ENCODE measurements around the gene LIMS1. TPM values are rescaled to one million over a fixed set of nuclear protein-coding genes. Genes with fewer than 3 reads are reported as not detected.

Gene LIMS1
- polyA plus RNA-seq, 3 donors = 44.0 to 130 (median 124) TPM

- Mint-ChIP-seq H3K9me3 (no peaks in the 10 kb centered on the region), H3K4me3 (peak overlapping the region; percentile 89 to 94), H3K27ac (peak overlapping the region; percentile 99 to 100 (median 100)), H3K4me1 (peaks cover 88% of the 10 kb centered on the region), H3K36me3 (peaks cover 12 to 24% of the 10 kb centered on the region in 2 donors), H3K27me3 (ENCODE audit: low read depth in 3 of 3) (peaks cover 0 to 6% (median 0%) of the 10 kb centered on the region in 3 donors)
- H3K9ac ChIP-seq (ENCODE audit: insufficient read depth, low read length, poor library complexity, severe bottlenecking) = peak overlapping the region; percentile 85
- H3K27ac ChIP-seq (ENCODE audit: low read depth in 1 of 2, low read length in 2 of 2) = peak overlapping the region in 1 of 2 donors; percentile 99
- no peaks in the 10 kb centered on the region for H3K36me3 ChIP-seq (replicated peaks in 1 of 2; ENCODE audit: control insufficient read depth in 1 of 2, insufficient read depth in 2 of 2, low read length in 2 of 2)
- intact Hi-C loops (cut with micrococcal nuclease) = loop anchor here in 1 of 2 donors (5.0 kb wide), 1 partner anchor 53 kb away; no protein-coding TSS in a partner anchor
- WGBS (ENCODE audit: insufficient coverage) = no CpG with 5 or more reads among the region's 2 CpGs
- peaks cover 85% of the 10 kb centered on the region for H3K79me2 ChIP-seq (ENCODE audit: insufficient read depth, low read length)
- TF ChIP-seq CTCF (IDR thresholded peaks at IDR 0.05) = no peak
- H3K27me3 ChIP-seq (ENCODE audit: control insufficient read depth in 2 of 2, insufficient read depth in 2 of 2, low read length in 2 of 2) = no peaks in the 10 kb centered on the region
- peak overlapping the region; percentile 87 for H3K4me2 ChIP-seq (replicated peaks; ENCODE audit: extremely low read depth, low read length, poor library complexity, severe bottlenecking)
- H3K4me1 ChIP-seq (ENCODE audit: control insufficient read depth in 1 of 2, insufficient read depth in 2 of 2, low read length in 2 of 2) = peaks cover 87 to 97% of the 10 kb centered on the region in 2 donors
- H3K9me3 ChIP-seq (replicated peaks in 1 of 2; ENCODE audit: control insufficient read depth in 1 of 2, insufficient read depth in 1 of 2, low read length in 2 of 2) = no peaks in the 10 kb centered on the region
- H4K20me1 ChIP-seq (ENCODE audit: insufficient read depth, low read length) = peaks cover 5% of the 10 kb centered on the region
- H2AFZ ChIP-seq (ENCODE audit: insufficient read depth, low read depth, low read length, poor library complexity, severe bottlenecking) = no peak overlapping the region
- peak in 1 of 3 donors; percentile 72 for DNase-seq
- H3K4me3 ChIP-seq (replicated peaks in 1 of 3; ENCODE audit: low read depth in 2 of 3, low read length in 3 of 3) = peak overlapping the region; percentile 56 to 98 (median 81)
These were observed 55.5 kb downstream of the LIMS1 start for GRCh38 chr2:108589781-108590180.

GRCh38 chr2:108591163-108591562 lies 56.9 kb downstream of the LIMS1 start:
- Histone ChIP-seq H3K27me3 (ENCODE audit: control insufficient read depth in 2 of 2, insufficient read depth in 2 of 2, low read length in 2 of 2) (no peaks in the 10 kb centered on the region), H3K9me3 (replicated peaks in 1 of 2; ENCODE audit: control insufficient read depth in 1 of 2, insufficient read depth in 1 of 2, low read length in 2 of 2) (no peaks in the 10 kb centered on the region), H3K79me2 (ENCODE audit: insufficient read depth, low read length) (peaks cover 85% of the 10 kb centered on the region), H2AFZ (ENCODE audit: insufficient read depth, low read depth, low read length, poor library complexity, severe bottlenecking) (no peak overlapping the region), H3K4me1 (ENCODE audit: control insufficient read depth in 1 of 2, insufficient read depth in 2 of 2, low read length in 2 of 2) (peaks cover 87 to 95% of the 10 kb centered on the region in 2 donors), H3K27ac (ENCODE audit: low read depth in 1 of 2, low read length in 2 of 2) (peak overlapping the region; percentile 81 to 99), H4K20me1 (ENCODE audit: insufficient read depth, low read length) (peaks cover 5% of the 10 kb centered on the region), H3K9ac (ENCODE audit: insufficient read depth, low read length, poor library complexity, severe bottlenecking) (peak overlapping the region; percentile 50), H3K4me2 (replicated peaks; ENCODE audit: extremely low read depth, low read length, poor library complexity, severe bottlenecking) (peak overlapping the region; percentile 87), H3K36me3 (replicated peaks in 1 of 2; ENCODE audit: control insufficient read depth in 1 of 2, insufficient read depth in 2 of 2, low read length in 2 of 2) (no peaks in the 10 kb centered on the region), H3K4me3 (replicated peaks in 1 of 3; ENCODE audit: low read depth in 2 of 3, low read length in 3 of 3) (peak overlapping the region in 2 of 3 experiments; percentile 81 to 98)
- peaks cover 88% of the 10 kb centered on the region for H3K4me1 Mint-ChIP-seq
- intact Hi-C loops (cut with micrococcal nuclease) = loop anchor here in 1 of 2 donors (5.0 kb wide), 1 partner anchor 51 kb away; no protein-coding TSS in a partner anchor
- TF ChIP-seq CTCF (IDR thresholded peaks at IDR 0.05) = no peak
- peak overlapping the region; percentile 99 to 100 (median 100) for H3K27ac Mint-ChIP-seq
- no peaks in the 10 kb centered on the region for H3K9me3 Mint-ChIP-seq
- H3K4me3 Mint-ChIP-seq = peak overlapping the region; percentile 76 to 89
- WGBS (ENCODE audit: insufficient coverage) = 10% methylated on average over 6 of the region's 6 CpGs
- H3K27me3 Mint-ChIP-seq (ENCODE audit: low read depth in 3 of 3) = no peaks in the 10 kb centered on the region
- H3K36me3 Mint-ChIP-seq = peaks cover 22 to 27% of the 10 kb centered on the region in 2 donors
- DNase-seq = peak; percentile 89 to 94 (median 93)

All from CD14-positive monocyte (primary cell).